GM13976 (cell line): ENCODE data around the gene NACAD.

ENCODE experiments used
- DNase-seq: peaks from one replicate; pipeline ENCODE4 v3.0.0; 2012; ENCODE audit warnings: low spot score
- CTCF ChIP-seq: IDR thresholded peaks from 2 replicates; pipeline ENCODE4 v1.5.1; 2012; ENCODE audit warnings: borderline replicate concordance, mild to moderate bottlenecking; ENCODE audit not compliant: insufficient read depth; ENCODE audit errors: extremely low read depth, missing control alignments, control extremely low read depth
- in situ Hi-C: fragments of 300-500 bp; cut with MboI; formaldehyde crosslinking; loops from one replicate; pipeline ENCODE4 v1.12.0; 2022; ENCODE audit warnings: low sequenced_read_pairs, mixed read lengths, inconsistent platforms; ENCODE audit not compliant: unreplicated experiment

Gene NACAD

GRCh38 chr7:45080958-45081669 is 7.7 kb downstream of the NACAD start:
- DNase-seq: peak; percentile 26
- in situ Hi-C loops: no loop called here
- TF ChIP-seq CTCF: no peak

GRCh38 chr7:45080265-45080957 is 8.4 kb downstream of the NACAD start:
- in situ Hi-C loops: no loop called here
- peak; percentile 29 for DNase-seq
- TF ChIP-seq CTCF: no peak

- in situ Hi-C loops: no loop called here
- no peak for DNase-seq
These were observed 10.6 kb downstream of the NACAD start for GRCh38 chr7:45078125-45078681.

GRCh38 chr7:45077579-45077978 is 11.2 kb downstream of the NACAD start:
- DNase-seq: no peak
- no peak for TF ChIP-seq CTCF
- in situ Hi-C loops: no loop called here

More at GRCh38 chr7:45078125-45078681, 10.6 kb downstream of the NACAD start:
- TF ChIP-seq CTCF: no peak

- in situ Hi-C loops: no loop called here
- DNase-seq: no peak
These were observed 11.8 kb downstream of the NACAD start for GRCh38 chr7:45076946-45077345.

More at GRCh38 chr7:45076946-45077345, 11.8 kb downstream of the NACAD start:
- TF ChIP-seq CTCF: no peak
